K562 (cell line): Measurements from ENCODE around the gene PAPOLB. TPM values are rescaled to one million over a fixed set of nuclear protein-coding genes. Genes with fewer than 3 reads are reported as not detected.

Source experiments
- CXXC5 ChIP-seq: fragments of 250-450 bp; sonication (Bioruptor Pico); IDR thresholded peaks from 2 replicates; pipeline ENCODE4 v1.8.0; 2022; ENCODE audit warnings: inconsistent platforms, mild to moderate bottlenecking, moderate library complexity
- DEAF1 ChIP-seq: fragments of 450-650 bp; formaldehyde crosslinking; IDR thresholded peaks from 2 replicates; pipeline ENCODE4 v1.4.0; 2020; ENCODE audit warnings: mild to moderate bottlenecking, moderate library complexity
- HDAC3 ChIP-seq: fragments of 450-650 bp; IDR thresholded peaks from 2 replicates; pipeline ENCODE4 v1.6.1; 2018; ENCODE audit warnings: borderline replicate concordance, mild to moderate bottlenecking, moderate library complexity; ENCODE audit not compliant: partially characterized antibody
- HNRNPL ChIP-seq: fragments of 200-400 bp; formaldehyde crosslinking; IDR thresholded peaks from 2 replicates; pipeline ENCODE4 v1.6.1; 2017; ENCODE audit warnings: low read depth, mild to moderate bottlenecking, low read length
- KDM5B ChIP-seq: fragments of 200-600 bp; sonication (generic); IDR thresholded peaks from 2 replicates; pipeline ENCODE4 v1.6.1; 2012; ENCODE audit warnings: low read depth, mild to moderate bottlenecking, moderate library complexity, low read length, control low read depth, inconsistent platforms; ENCODE audit not compliant: insufficient replicate concordance
- KLF1 ChIP-seq: fragments of 450-650 bp; IDR thresholded peaks from 2 replicates; pipeline ENCODE4 v1.6.1; 2016; ENCODE audit warnings: missing genetic modification characterization, missing compliant biosample characterization
- MIER1 ChIP-seq: fragments of 450-650 bp; IDR thresholded peaks from 2 replicates; pipeline ENCODE4 v1.6.1; 2016; ENCODE audit warnings: antibody characterized with exemption, mild to moderate bottlenecking, low read depth
- NFYB ChIP-seq: IDR thresholded peaks from 2 replicates; pipeline ENCODE4 v1.6.1; 2011; ENCODE audit warnings: mild to moderate bottlenecking, moderate library complexity; ENCODE audit not compliant: insufficient read length; ENCODE audit errors: extremely low read depth
- PHF8 ChIP-seq: fragments of 200-600 bp; sonication (generic); IDR thresholded peaks from 2 replicates; pipeline ENCODE4 v1.6.1; 2012; ENCODE audit warnings: mixed run types, mild to moderate bottlenecking, inconsistent platforms, low read length, moderate library complexity, borderline replicate concordance
- PRDM10 ChIP-seq: fragments of 450-650 bp; IDR thresholded peaks from 2 replicates; pipeline ENCODE4 v1.6.1; 2018; ENCODE audit not compliant: partially characterized antibody
- TARDBP ChIP-seq: fragments of 450-650 bp; IDR thresholded peaks from 2 replicates; pipeline ENCODE4 v1.6.1; 2016
- TCF3 ChIP-seq: sonication (generic); formaldehyde crosslinking; IDR thresholded peaks from 2 replicates; pipeline ENCODE4 v1.4.0; 2020; ENCODE audit warnings: mild to moderate bottlenecking, missing genetic modification reagents
- TEAD4 ChIP-seq, 2 experiments: sonication (generic) in 1 of 2; formaldehyde crosslinking in 1 of 2; IDR thresholded peaks; 2 replicates each; pipeline versions ENCODE4 v1.6.1 to v1.8.0; 2012 to 2022; ENCODE audit warnings: borderline replicate concordance in 1 of 2, inconsistent platforms in 1 of 2, low read length in 1 of 2, mild to moderate bottlenecking in 1 of 2, missing genetic modification reagents in 1 of 2
- TOE1 ChIP-seq, 2 experiments: fragments of 450-650 bp in 1 of 2; sonication (generic) in 1 of 2; formaldehyde crosslinking in 1 of 2; IDR thresholded peaks; 2 replicates each; pipeline versions ENCODE4 v1.7.1 to v1.8.0; 2016 to 2022; ENCODE audit warnings: borderline replicate concordance in 2 of 2, mild to moderate bottlenecking in 2 of 2, antibody characterized with exemption in 1 of 2, inconsistent platforms in 1 of 2, low read depth in 1 of 2, missing genetic modification reagents in 1 of 2, moderate library complexity in 1 of 2
- ZNF197 ChIP-seq: fragments of 200-800 bp; sonication (Bioruptor generic); IDR thresholded peaks from 2 replicates; pipeline ENCODE4 v1.6.1; 2016; ENCODE audit warnings: low read depth, missing genetic modification characterization, missing compliant biosample characterization
- ZNF41 ChIP-seq: fragments of 250-450 bp; sonication (Bioruptor Pico); conservative IDR thresholded peaks from 2 replicates; pipeline ENCODE4 v1.4.0; 2020; ENCODE audit warnings: mild to moderate bottlenecking
- ZNF518B ChIP-seq: fragments of 250-450 bp; sonication (Bioruptor Pico); IDR thresholded peaks from 2 replicates; pipeline ENCODE4 v1.5.0; 2021; ENCODE audit warnings: mild to moderate bottlenecking, moderate library complexity
- polyA plus RNA-seq, 8 experiments: library from polyadenylated mRNA; depleted of rRNA in 4 of 8; stranded (reverse) in 5 of 8; unstranded in 3 of 8; fragments of >200 nt; fragmentation: Nextera tagmentation in 2 of 8; fragmentation: Illumina TruSeq in 1 of 8; extraction: Ambion mirVana in 2 of 8; extraction: Trizol in 1 of 8; gene quantifications; 2 replicates each; pipeline versions ENCODE4 v1.2.1 to v1.2.3, GENCODE V29; 2011 to 2014; ENCODE audit warnings: inconsistent platforms in 1 of 8, missing spikeins in 1 of 8
- total RNA-seq, 7 experiments: library from RNA; depleted of rRNA in 6 of 7; stranded (reverse); fragments of >200 nt in 6 of 7; fragmentation: Illumina TruSeq in 2 of 7; extraction: Trizol in 2 of 7; gene quantifications; 2 replicates each; pipeline versions ENCODE4 v1.2.1 to v1.2.3, GENCODE V29; 2011 to 2021; ENCODE audit warnings: low replicate concordance in 1 of 7

Gene PAPOLB
- total and polyA plus RNA-seq, 9 of the 15 experiments (the other 6 are each of a cell fraction or from before 2014, with no cell fraction given), result 0.04 to 0.33 (median 0.16) TPM; not detected in 4

GRCh38 chr7:4883372-4884144 is 21.7 kb upstream of the PAPOLB start, which contains the start of gene RADIL (continued):
- TF ChIP-seq TOE1 (IDR thresholded peaks at IDR 0.05; ENCODE audit: borderline replicate concordance) (no peak), TOE1 (CRISPR knock-in tag; IDR thresholded peaks at IDR 0.05; ENCODE audit: borderline replicate concordance, low read depth) (no peak), TARDBP (peak; percentile 37; the same call in 1 of the 2 replicates), TCF3 (CRISPR knock-in tag) (no peak), HDAC3 (no peak), DEAF1 (peak; percentile 24; the same call in 1 of the 2 replicates), CXXC5 (peak; percentile 79), ZNF197 (CRISPR knock-in tag) (no peak), MIER1 (no peak), KDM5B (peak; percentile 54), ZNF518B (CRISPR knock-in tag) (no peak), PRDM10 (no peak), TEAD4 (IDR thresholded peaks at IDR 0.05; ENCODE audit: low read length) (no peak), TEAD4 (CRISPR knock-in tag; IDR thresholded peaks at IDR 0.05; ENCODE audit: borderline replicate concordance) (no peak), NFYB (no peak), PHF8 (peak; percentile 73; the same call in 1 of the 2 replicates), ZNF41 (no peak), KLF1 (tag) (peak; percentile 71), HNRNPL (no peak)
